GM21528 (cell line): ENCODE results near the gene SHPK.

Experiments used
- ATAC-seq: cut with Tn5 transposase; IDR thresholded peaks from one replicate; pipeline ENCODE4 v1.9.1; 2021; ENCODE audit warnings: mild to moderate bottlenecking, moderate library complexity; ENCODE audit not compliant: unreplicated experiment, low FRiP score

The SHPK gene

GRCh38 chr17:3630781-3631180 lies 5.3 kb downstream of the SHPK start:
- no peak for ATAC-seq

GRCh38 chr17:3627769-3628167 lies 8.3 kb downstream of the SHPK start:
- ATAC-seq: no peak

- ATAC-seq: no peak
These were observed 8.9 kb downstream of the SHPK start for GRCh38 chr17:3626831-3627768.

GRCh38 chr17:3622977-3623594 lies 13.0 kb downstream of the SHPK start:
- no peak for ATAC-seq

- ATAC-seq: no peak
These were observed 14.8 kb downstream of the SHPK start for GRCh38 chr17:3621146-3621720.

GRCh38 chr17:3615160-3615870 lies 20.7 kb downstream of the SHPK start:
- ATAC-seq: no peak

- ATAC-seq: no peak
These were observed 22.9 kb downstream of the SHPK start for GRCh38 chr17:3613124-3613523.

- ATAC-seq: no peak
These were observed 25.5 kb downstream of the SHPK start for GRCh38 chr17:3610523-3610922.

GRCh38 chr17:3609689-3610088 lies 26.4 kb downstream of the SHPK start:
- no peak for ATAC-seq

- ATAC-seq: no peak
These were observed 32.2 kb downstream of the SHPK start for GRCh38 chr17:3603870-3604259.

GRCh38 chr17:3603119-3603869 lies 32.8 kb downstream of the SHPK start:
- no peak for ATAC-seq

- ATAC-seq: no peak
These were observed 33.6 kb downstream of the SHPK start for GRCh38 chr17:3602499-3602898.

GRCh38 chr17:3600529-3601205 lies 35.4 kb downstream of the SHPK start:
- ATAC-seq: no peak

GRCh38 chr17:3598078-3598477 lies 38.0 kb downstream of the SHPK start:
- ATAC-seq: no peak

- ATAC-seq: no peak
These were observed 39.1 kb downstream of the SHPK start for GRCh38 chr17:3596804-3597464.

GRCh38 chr17:3594976-3595375 lies 41.1 kb downstream of the SHPK start:
- ATAC-seq: no peak

- ATAC-seq: no peak
These were observed 41.8 kb downstream of the SHPK start for GRCh38 chr17:3594051-3594800.

- no peak for ATAC-seq
These were observed 42.7 kb downstream of the SHPK start for GRCh38 chr17:3593384-3593783.
